CD4-positive, alpha-beta T cell (primary cell): ENCODE measurements around the gene SECTM1. TPM values are rescaled to one million over a fixed set of nuclear protein-coding genes. Genes with fewer than 3 reads are reported as not detected.

Source experiments
- ATAC-seq: fragments of 200-7000 bp; cut with Tn5 transposase; one replicate; pipeline ENCODE4 v1.10.0; 2022; ENCODE audit warnings: mild to moderate bottlenecking; ENCODE audit not compliant: poor library complexity
- CTCF ChIA-PET: fragments of 350-600 bp; sonication (Branson Sonifier 250); formaldehyde crosslinking; loops from one replicate; lab custom pipeline; 2021; ENCODE audit warnings: antibody characterized with exemption, inconsistent platforms; lab: Charles Lee
- POLR2A ChIA-PET: fragments of 350-600 bp; sonication (Branson Sonifier 250); formaldehyde crosslinking; loops from one replicate; lab custom pipeline; 2021; ENCODE audit warnings: antibody characterized with exemption, inconsistent platforms; lab: Charles Lee
- DNase-seq, 14 experiments: peaks; one replicate each; pipeline ENCODE4 v3.0.0-alpha.2; 2013 to 2020; ENCODE audit warnings: mixed read lengths in 2 of 14
- H3K27ac ChIP-seq, 2 donors: one replicate each; pipeline versions ENCODE4 v1.5.1 to v1.7.0; 2013; ENCODE audit warnings: low read length in 2 of 2, low read depth in 1 of 2, mild to moderate bottlenecking in 1 of 2
- H3K27me3 ChIP-seq, 2 experiments: 1 replicate in 1 of 2; 2 replicates in 1 of 2; pipeline versions ENCODE4 v1.6.1 to v1.7.0; 2013; ENCODE audit warnings: low read length in 2 of 2, control low read depth in 1 of 2, mild to moderate bottlenecking in 1 of 2, moderate library complexity in 1 of 2; ENCODE audit not compliant: insufficient read depth in 2 of 2, control insufficient read depth in 1 of 2
- H3K36me3 ChIP-seq: one replicate; pipeline ENCODE4 v1.6.1; 2013; ENCODE audit warnings: low read length, control low read depth; ENCODE audit not compliant: insufficient read depth
- H3K4me1 ChIP-seq: one replicate; pipeline ENCODE4 v1.6.1; 2013; ENCODE audit warnings: low read length, control low read depth; ENCODE audit not compliant: insufficient read depth
- H3K4me3 ChIP-seq: one replicate; pipeline ENCODE4 v1.5.1; 2013; ENCODE audit warnings: mild to moderate bottlenecking, low read length, moderate library complexity
- H3K9me3 ChIP-seq, 2 experiments: 1 replicate in 1 of 2; 2 replicates in 1 of 2; pipeline versions ENCODE4 v1.6.1 to v1.7.0; 2013; ENCODE audit warnings: low read length in 2 of 2, mild to moderate bottlenecking in 2 of 2, control low read depth in 1 of 2, moderate library complexity in 1 of 2; ENCODE audit not compliant: control insufficient read depth in 1 of 2, insufficient read depth in 1 of 2
- H3K27ac Mint-ChIP-seq: one replicate; pipeline ENCODE4 v1.8.0; 2020; ENCODE audit warnings: mixed read lengths
- H3K27me3 Mint-ChIP-seq: one replicate; pipeline ENCODE4 v1.8.0; 2021; ENCODE audit warnings: mixed read lengths
- H3K36me3 Mint-ChIP-seq: one replicate; pipeline ENCODE4 v1.8.0; 2021; ENCODE audit warnings: low read depth, mixed read lengths
- H3K4me1 Mint-ChIP-seq: one replicate; pipeline ENCODE4 v1.8.0; 2021; ENCODE audit warnings: low read depth, mixed read lengths
- H3K4me3 Mint-ChIP-seq: one replicate; pipeline ENCODE4 v1.8.0; 2020; ENCODE audit warnings: mild to moderate bottlenecking, mixed read lengths
- H3K9me3 Mint-ChIP-seq: one replicate; pipeline ENCODE4 v1.8.0; 2020; ENCODE audit warnings: mixed read lengths
- CTCF ChIP-seq: fragments of 200-600 bp; IDR thresholded peaks from one replicate; pipeline ENCODE4 v1.8.0; 2022; ENCODE audit warnings: antibody characterized with exemption, mild to moderate bottlenecking
- intact Hi-C, 2 experiments: fragments of 100-400 bp; cut with DNase I in 1 of 2; cut with micrococcal nuclease in 1 of 2; formaldehyde crosslinking; loops; one replicate each; pipeline versions ENCODE4 v1.15.1 to v1.9.0; 2023 to 2025; cut with DNase I, micrococcal nuclease
- total RNA-seq, 174 experiments: library from RNA in 2 of 174; stranded (reverse) in 2 of 174; gene quantifications; one replicate each; pipeline ENCODE4 v1.2.3 and lab custom pipeline; 2021 to 2026

SECTM1 gene
- total RNA-seq, 2 experiments from 2014 or later = 2.1 to 3.1 TPM

- Mint-ChIP-seq H3K27ac (no peak overlapping the region), H3K9me3 (no peaks in the 10 kb centered on the region), H3K36me3 (no peaks in the 10 kb centered on the region), H3K4me1 (peaks cover 15% of the 10 kb centered on the region), H3K27me3 (no peaks in the 10 kb centered on the region), H3K4me3 (no peak overlapping the region)
- H3K36me3 ChIP-seq = no peaks in the 10 kb centered on the region
- ATAC-seq (no peak), DNase-seq (no peak)
- H3K4me1 ChIP-seq = peaks cover 35% of the 10 kb centered on the region
- peaks cover 0 to 2% of the 10 kb centered on the region in 2 experiments for H3K27me3 ChIP-seq
- POLR2A ChIA-PET = interaction anchor here (1.2 kb wide), 1 partner anchor 91 kb away, joined by 3 read pairs; no protein-coding TSS in a partner anchor
- no peak overlapping the region for H3K4me3 ChIP-seq
- CTCF ChIA-PET = no interaction called here
- TF ChIP-seq CTCF = no peak
- H3K9me3 ChIP-seq = peaks cover 0 to 5% of the 10 kb centered on the region in 2 experiments
- intact Hi-C loops = no loop called here
- no peak overlapping the region for H3K27ac ChIP-seq
These were observed 4.5 kb downstream of the SECTM1 start for GRCh38 chr17:82328994-82329507.

GRCh38 chr17:82328141-82328993 is 5.2 kb downstream of the SECTM1 start:
- intact Hi-C loops = no loop called here
- Mint-ChIP-seq H3K36me3 (no peaks in the 10 kb centered on the region), H3K27me3 (no peaks in the 10 kb centered on the region), H3K4me3 (no peak overlapping the region), H3K4me1 (peaks cover 15% of the 10 kb centered on the region), H3K9me3 (no peaks in the 10 kb centered on the region), H3K27ac (no peak overlapping the region)
- ChIA-PET CTCF (no interaction called here), POLR2A (no interaction called here)
- Histone ChIP-seq H3K36me3 (no peaks in the 10 kb centered on the region), H3K9me3 (peaks cover 0 to 5% of the 10 kb centered on the region in 2 experiments), H3K27me3 (peaks cover 0 to 2% of the 10 kb centered on the region in 2 experiments), H3K4me3 (no peak overlapping the region), H3K27ac (no peak overlapping the region), H3K4me1 (peaks cover 28% of the 10 kb centered on the region)
- ATAC-seq (no peak), DNase-seq (no peak)
- no peak for TF ChIP-seq CTCF

- Mint-ChIP-seq H3K4me1 (peaks cover 11% of the 10 kb centered on the region), H3K27ac (no peak overlapping the region), H3K36me3 (no peaks in the 10 kb centered on the region), H3K9me3 (no peaks in the 10 kb centered on the region), H3K4me3 (no peak overlapping the region), H3K27me3 (no peaks in the 10 kb centered on the region)
- DNase-seq = no peak
- H3K9me3 ChIP-seq = peaks cover 0 to 5% of the 10 kb centered on the region in 2 experiments
- no peak for ATAC-seq
- no peak overlapping the region for H3K27ac ChIP-seq
- peaks cover 22% of the 10 kb centered on the region for H3K4me1 ChIP-seq
- no peak for TF ChIP-seq CTCF
- POLR2A ChIA-PET = no interaction called here
- CTCF ChIA-PET = no interaction called here
- H3K27me3 ChIP-seq = peaks cover 0 to 2% of the 10 kb centered on the region in 2 experiments
- no peak overlapping the region for H3K4me3 ChIP-seq
- H3K36me3 ChIP-seq = no peaks in the 10 kb centered on the region
- intact Hi-C loops = no loop called here
These were observed 5.8 kb downstream of the SECTM1 start for GRCh38 chr17:82327757-82328140.
